SIG-M5 (cell line): ENCODE data around the gene SEPTIN10.
"Not testable (repeated sequence)": the region's sequence is repeated elsewhere in the genome, so short reads cannot be mapped to it uniquely, and the experiment has no call there.

Experiments
- DNase-seq: peaks from one replicate; lab custom pipeline; 2025; lab: John Stamatoyannopoulos, UW

Gene SEPTIN10

GRCh38 chr2:109613922-109614714 lies at the start of gene SEPTIN10, which contains the start of gene SOWAHC:
TSS of gene SEPTIN10 (minus strand) at chr2:109613966. CDS start at chr2:109613827, 139 bp downstream.
TSS of gene SOWAHC (plus strand) at chr2:109614364. CDS start at chr2:109614490, 126 bp downstream.
- no peak for DNase-seq

GRCh38 chr2:109662889-109663288 lies 49.1 kb upstream of the SEPTIN10 start:
- DNase-seq: no peak

- DNase-seq: no peak
Observed at GRCh38 chr2:109660046-109660860, 46.5 kb upstream of the SEPTIN10 start.

GRCh38 chr2:109659396-109660045 lies 45.8 kb upstream of the SEPTIN10 start:
- no peak for DNase-seq

- DNase-seq: no peak
Observed at GRCh38 chr2:109655287-109655686, 41.5 kb upstream of the SEPTIN10 start.

DNA sequence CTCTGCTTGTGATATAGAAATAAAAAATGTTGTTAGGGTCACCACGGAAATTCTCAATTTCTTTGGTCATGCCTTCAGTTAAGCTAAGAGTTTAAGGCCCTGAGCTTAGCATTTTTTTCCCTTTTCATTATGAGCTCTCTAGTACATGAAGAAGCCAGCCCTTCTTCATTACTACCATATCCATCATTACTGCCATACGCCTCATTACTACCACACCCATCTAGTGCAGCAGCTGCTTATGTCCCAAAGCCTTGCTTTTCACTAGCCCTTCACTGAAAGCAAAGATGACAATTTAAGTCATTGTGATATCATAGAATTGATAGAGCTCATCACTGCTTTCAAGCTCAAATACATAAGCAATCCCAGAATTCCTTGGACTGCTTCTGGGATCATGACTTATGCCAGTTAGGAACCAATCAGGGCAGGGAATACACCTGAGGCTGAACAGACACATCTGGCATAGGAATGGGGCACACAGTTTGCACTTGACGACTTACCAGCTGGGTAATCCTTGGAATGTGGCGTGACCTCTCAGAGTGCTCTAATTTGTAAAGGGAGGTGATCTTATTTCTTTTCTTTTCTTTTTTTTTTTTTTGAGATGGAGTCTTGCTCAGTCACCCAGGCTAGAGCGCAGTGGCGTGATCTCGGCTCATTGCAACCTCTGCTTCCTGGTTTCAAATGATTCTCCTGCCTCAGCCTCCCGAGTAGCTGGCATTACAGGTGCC lies 40.7 kb upstream of the SEPTIN10 start:
- DNase-seq: no peak

- no peak for DNase-seq
Observed at GRCh38 chr2:109649736-109650695, 36.2 kb upstream of the SEPTIN10 start.

- no peak for DNase-seq
Observed at GRCh38 chr2:109648041-109648527, 34.3 kb upstream of the SEPTIN10 start.

DNA sequence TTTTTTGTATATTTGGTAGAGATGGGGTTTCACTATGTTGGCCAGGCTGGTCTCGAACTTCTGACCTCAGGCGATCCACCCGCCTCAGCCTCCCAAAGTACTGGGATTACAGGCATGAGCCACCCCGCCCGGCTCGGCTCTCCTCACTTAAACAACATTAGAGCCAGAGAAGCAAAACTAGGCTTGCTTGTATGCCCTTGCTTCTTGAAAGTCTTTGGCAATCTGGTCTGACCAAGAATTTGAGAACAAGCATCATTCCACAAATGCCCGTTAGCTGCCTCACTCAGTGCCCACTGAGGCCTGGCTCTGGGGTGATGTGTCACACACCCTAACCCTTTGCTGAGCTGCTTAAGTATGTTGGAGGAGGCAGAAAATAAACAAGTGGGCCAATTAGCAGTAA lies 33.9 kb upstream of the SEPTIN10 start:
- DNase-seq: no peak

DNA sequence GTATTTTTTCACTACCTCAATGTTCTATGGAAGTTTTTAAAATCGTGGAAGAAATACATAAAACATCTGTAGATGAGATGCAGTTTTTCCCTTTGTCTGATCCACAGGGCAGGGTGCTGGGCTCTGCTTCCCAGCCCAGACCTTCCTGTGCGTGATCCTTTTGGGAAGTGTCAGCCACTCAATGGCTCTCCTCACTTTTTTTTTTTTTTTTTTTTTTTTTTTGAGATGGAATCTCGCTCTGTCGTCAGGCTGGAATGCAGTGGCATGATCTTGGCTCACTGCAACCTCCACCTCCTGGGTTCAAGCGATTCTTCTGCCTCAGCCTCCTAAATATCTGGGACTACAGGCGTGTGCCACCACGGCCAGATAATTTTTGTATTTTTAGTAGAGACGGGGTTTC lies 33.2 kb upstream of the SEPTIN10 start:
- DNase-seq: no peak

DNA sequence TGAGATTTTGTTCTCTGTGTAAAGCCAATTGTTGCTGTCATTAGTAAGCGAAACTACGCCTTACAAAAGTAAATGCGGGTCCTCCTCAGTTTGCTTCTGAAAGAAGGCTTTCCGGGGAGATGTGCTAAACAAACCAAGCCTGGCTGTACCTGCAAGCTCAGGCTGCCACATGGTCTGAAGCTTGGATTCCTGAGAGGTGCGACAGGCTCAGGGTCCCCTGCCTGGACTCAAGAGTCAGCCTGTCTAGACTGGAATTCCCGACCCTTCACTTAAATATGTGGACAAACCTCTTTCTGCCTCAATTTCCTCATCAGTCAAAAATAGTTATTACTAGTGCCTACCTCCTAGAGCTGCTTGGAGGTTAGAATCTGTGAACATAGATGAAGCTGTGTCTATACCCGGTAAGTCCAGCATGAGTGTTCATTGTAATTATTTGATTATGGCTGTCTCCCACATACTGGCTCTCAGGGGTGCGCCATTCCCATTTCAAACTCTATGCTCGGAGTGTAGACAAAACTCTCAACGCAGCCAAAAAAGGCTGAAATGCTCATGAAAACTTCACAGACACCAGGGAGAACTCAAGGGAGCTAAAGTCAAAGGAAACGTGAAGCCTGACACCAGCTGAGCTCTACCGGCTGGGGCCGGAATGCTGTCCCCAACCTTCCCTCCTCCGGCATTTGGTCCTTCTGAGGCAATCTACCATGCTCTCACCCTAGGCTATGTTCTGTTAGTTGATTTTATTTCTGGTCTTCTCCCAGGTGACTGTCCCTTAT lies 31.8 kb upstream of the SEPTIN10 start:
- no peak for DNase-seq

GRCh38 chr2:109644571-109645275 lies 31.0 kb upstream of the SEPTIN10 start:
- DNase-seq: no peak

DNA sequence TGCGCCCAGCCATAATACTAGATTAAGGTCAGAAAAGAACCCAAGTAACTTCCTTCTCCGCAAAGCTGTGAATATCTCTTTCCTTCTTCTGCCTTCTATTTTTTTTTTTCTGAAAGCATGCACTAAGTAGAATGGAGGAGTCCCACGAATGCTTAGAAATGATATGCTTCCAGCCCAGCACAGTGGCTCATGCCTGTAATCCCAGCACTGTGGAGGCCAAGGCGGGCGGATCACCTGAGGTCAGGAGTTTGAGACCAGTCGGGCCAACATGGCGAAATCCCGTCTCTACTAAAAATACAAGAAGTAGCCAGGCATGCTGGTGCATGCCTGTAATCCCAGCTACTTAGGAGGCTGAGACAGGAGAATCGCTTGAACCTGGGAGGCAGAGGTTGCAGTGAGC lies 26.2 kb upstream of the SEPTIN10 start:
- DNase-seq: not testable (repeated sequence)

DNA sequence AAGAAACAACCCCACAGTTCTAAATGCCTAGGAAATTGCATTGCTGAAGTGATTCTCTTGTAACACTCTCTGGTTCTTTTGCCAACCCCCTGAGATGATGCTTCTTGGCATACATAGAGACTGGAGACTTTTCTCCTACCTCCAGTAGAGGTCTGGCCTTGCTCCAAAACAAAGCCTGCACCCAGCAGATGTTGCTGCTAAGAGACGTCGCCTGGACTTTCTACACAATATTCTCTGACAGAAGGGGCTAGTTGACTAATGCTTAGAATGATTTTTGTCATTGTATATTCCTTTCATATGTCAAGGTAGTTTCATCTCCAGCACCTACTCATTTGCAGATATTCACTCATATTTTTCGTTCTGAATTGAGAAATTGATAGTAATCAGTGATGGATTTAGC lies 25.0 kb upstream of the SEPTIN10 start:
- DNase-seq: no peak

DNA sequence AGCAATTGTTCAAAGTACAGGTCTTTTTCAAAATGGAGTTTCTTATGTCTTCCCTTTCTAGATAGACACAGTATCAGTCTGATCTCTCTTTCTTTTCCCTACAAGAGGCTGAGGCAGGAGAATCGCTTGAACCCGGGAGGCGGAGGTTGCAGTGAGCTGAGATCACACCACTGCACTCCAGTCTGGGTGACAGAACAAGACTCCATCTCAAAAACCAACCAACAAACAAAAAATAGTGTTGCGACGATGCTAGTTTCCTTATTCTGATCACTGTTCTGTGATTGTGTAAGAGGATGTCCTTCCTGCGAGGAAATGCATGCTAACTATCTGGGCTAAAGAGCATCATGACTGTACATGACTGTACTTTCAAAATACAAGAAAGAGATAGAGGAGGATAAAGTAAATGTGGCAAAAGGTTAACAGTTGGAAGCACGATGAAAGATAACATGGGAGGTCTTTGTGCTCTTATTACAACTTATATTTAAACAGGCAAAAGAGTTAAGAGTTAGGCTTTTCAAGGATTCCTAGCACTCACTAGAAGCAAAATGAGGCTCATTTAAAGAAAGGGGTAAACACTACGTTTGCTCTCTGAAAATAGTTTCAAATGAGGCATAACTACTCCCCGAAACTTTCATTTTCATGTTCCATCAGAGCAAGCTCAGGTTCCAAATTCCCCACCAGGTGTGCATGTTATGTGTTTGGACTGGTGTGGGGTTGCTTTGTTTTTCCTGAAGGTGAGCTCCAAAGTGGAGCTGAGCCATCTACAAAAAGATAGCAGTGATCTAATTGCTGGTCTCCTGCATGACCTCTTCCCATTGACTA lies 24.2 kb upstream of the SEPTIN10 start:
- DNase-seq: no peak

- peak; percentile 19 for DNase-seq
Observed at GRCh38 chr2:109636317-109636716, 22.6 kb upstream of the SEPTIN10 start.

- no peak for DNase-seq
Observed at GRCh38 chr2:109635426-109636304, 21.9 kb upstream of the SEPTIN10 start.
